Activated CD8-positive, alpha-beta T cell treated with anti-CD3 and anti-CD28 coated beads for 36 hours (primary cell): ENCODE results near the gene MYO9B. TPM values are rescaled to one million over a fixed set of nuclear protein-coding genes. Genes with fewer than 3 reads are reported as not detected.

ENCODE experiments used
- ATAC-seq: fragments of 200-7000 bp; cut with Tn5 transposase; one replicate; pipeline ENCODE4 v1.10.0; 2021; ENCODE audit warnings: mild to moderate bottlenecking, moderate library complexity
- CTCF ChIA-PET: fragments of 350-600 bp; sonication (Branson Sonifier 250); formaldehyde crosslinking; loops from one replicate; lab custom pipeline; 2021; ENCODE audit warnings: antibody characterized with exemption; lab: Charles Lee
- POLR2A ChIA-PET: fragments of 350-600 bp; sonication (Branson Sonifier 250); formaldehyde crosslinking; loops from one replicate; lab custom pipeline; 2021; ENCODE audit warnings: antibody characterized with exemption; lab: Charles Lee
- DNase-seq: peaks from one replicate; pipeline ENCODE4 v3.0.0-alpha.2; 2020
- H3K27ac Mint-ChIP-seq: one replicate; pipeline ENCODE4 v1.8.0; 2021; ENCODE audit warnings: mild to moderate bottlenecking, mixed read lengths
- H3K27me3 Mint-ChIP-seq: one replicate; pipeline ENCODE4 v1.8.0; 2021; ENCODE audit warnings: mixed read lengths
- H3K36me3 Mint-ChIP-seq: one replicate; pipeline ENCODE4 v1.8.0; 2021; ENCODE audit warnings: low read depth, mixed read lengths
- H3K4me1 Mint-ChIP-seq: one replicate; pipeline ENCODE4 v1.8.0; 2021; ENCODE audit warnings: low read depth, mixed read lengths
- H3K4me3 Mint-ChIP-seq: one replicate; pipeline ENCODE4 v1.8.0; 2021; ENCODE audit warnings: mild to moderate bottlenecking, moderate library complexity, mixed read lengths
- H3K9me3 Mint-ChIP-seq: one replicate; pipeline ENCODE4 v1.8.0; 2021; ENCODE audit warnings: mixed read lengths
- intact Hi-C: fragments of 100-400 bp; cut with micrococcal nuclease; formaldehyde crosslinking; loops from one replicate; pipeline ENCODE4 v1.10.0; 2022
- total RNA-seq, 2 experiments: library from RNA; stranded (reverse); gene quantifications; one replicate each; pipeline ENCODE4 v1.2.3, GENCODE V29; 2021
- TF ChIP-seq, protein P1 (sequence below): fragments of 200-600 bp; IDR thresholded peaks from one replicate; pipeline ENCODE4 v1.8.0; 2022; ENCODE audit warnings: antibody characterized with exemption, mild to moderate bottlenecking

The MYO9B gene
- total RNA-seq, 2 experiments from 2014 or later: 111 to 112 TPM

DNA sequence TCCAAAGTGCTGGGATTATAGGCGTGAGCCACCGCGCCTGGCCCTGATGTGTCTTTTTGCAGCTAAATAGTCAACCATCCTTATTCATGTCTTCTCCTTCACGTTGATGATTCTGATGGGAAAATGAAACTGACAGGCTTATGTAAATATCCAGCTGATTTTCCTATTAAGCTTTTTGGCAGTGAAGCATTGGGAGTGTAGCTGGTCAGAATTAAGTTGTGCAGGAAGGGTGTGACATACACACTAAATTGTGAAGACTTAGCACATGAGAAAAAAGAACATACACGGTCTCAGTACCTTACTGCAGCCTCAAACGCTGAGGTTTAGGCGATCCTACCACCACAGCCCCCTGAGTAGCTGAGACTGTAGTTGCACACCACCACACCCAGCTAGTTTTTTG, 89.1 kb downstream of the MYO9B start:
- TF ChIP-seq, protein P1, sequence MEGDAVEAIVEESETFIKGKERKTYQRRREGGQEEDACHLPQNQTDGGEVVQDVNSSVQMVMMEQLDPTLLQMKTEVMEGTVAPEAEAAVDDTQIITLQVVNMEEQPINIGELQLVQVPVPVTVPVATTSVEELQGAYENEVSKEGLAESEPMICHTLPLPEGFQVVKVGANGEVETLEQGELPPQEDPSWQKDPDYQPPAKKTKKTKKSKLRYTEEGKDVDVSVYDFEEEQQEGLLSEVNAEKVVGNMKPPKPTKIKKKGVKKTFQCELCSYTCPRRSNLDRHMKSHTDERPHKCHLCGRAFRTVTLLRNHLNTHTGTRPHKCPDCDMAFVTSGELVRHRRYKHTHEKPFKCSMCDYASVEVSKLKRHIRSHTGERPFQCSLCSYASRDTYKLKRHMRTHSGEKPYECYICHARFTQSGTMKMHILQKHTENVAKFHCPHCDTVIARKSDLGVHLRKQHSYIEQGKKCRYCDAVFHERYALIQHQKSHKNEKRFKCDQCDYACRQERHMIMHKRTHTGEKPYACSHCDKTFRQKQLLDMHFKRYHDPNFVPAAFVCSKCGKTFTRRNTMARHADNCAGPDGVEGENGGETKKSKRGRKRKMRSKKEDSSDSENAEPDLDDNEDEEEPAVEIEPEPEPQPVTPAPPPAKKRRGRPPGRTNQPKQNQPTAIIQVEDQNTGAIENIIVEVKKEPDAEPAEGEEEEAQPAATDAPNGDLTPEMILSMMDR: no peak
- Mint-ChIP-seq H3K36me3 (peaks cover 61% of the 10 kb centered on the region), H3K27me3 (no peaks in the 10 kb centered on the region)

DNA sequence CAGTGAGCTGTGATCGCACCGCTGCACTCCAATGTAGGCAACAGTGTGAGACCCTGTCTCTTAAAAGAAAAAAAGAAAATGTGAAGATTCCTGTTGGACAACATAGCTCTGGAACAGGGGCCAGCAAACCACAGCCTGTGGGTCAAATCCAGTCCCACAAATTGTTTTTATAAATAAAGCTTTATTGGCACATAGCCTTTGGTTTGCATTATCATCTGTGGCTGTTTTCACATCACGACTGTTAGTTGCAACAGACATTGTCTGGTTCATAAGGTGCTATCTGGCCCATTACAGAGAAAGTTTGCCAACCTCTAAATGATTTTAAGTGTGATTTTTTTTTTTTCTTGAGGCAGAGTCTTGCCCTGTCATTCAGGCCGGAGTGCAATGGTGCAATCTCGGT, 90.1 kb downstream of the MYO9B start:
- CTCF ChIA-PET: no interaction called here
- TF ChIP-seq, protein P1: no peak
- no peak for DNase-seq
- ATAC-seq: no peak
- Mint-ChIP-seq H3K9me3 (peaks cover 4% of the 10 kb centered on the region), H3K4me3 (no peak overlapping the region), H3K27me3 (no peaks in the 10 kb centered on the region), H3K27ac (no peak overlapping the region), H3K4me1 (peaks cover under 1% of the 10 kb centered on the region), H3K36me3 (peaks cover 59% of the 10 kb centered on the region)
- POLR2A ChIA-PET: interaction anchor here (0.6 to 2.9 kb wide), 3 partner anchors 18 to 73 kb away, joined by 3 to 8 read pairs (median 4); no protein-coding TSS in a partner anchor
- intact Hi-C loops: no loop called here

More for the DNA sequence above, 89.1 kb downstream of the MYO9B start:
- CTCF ChIA-PET: no interaction called here
- DNase-seq: no peak
- no peaks in the 10 kb centered on the region for H3K4me1 Mint-ChIP-seq
- POLR2A ChIA-PET: no interaction called here
- no peak overlapping the region for H3K4me3 Mint-ChIP-seq
- ATAC-seq: no peak
- intact Hi-C loops: no loop called here
- peaks cover 4% of the 10 kb centered on the region for H3K9me3 Mint-ChIP-seq
- no peak overlapping the region for H3K27ac Mint-ChIP-seq

DNA sequence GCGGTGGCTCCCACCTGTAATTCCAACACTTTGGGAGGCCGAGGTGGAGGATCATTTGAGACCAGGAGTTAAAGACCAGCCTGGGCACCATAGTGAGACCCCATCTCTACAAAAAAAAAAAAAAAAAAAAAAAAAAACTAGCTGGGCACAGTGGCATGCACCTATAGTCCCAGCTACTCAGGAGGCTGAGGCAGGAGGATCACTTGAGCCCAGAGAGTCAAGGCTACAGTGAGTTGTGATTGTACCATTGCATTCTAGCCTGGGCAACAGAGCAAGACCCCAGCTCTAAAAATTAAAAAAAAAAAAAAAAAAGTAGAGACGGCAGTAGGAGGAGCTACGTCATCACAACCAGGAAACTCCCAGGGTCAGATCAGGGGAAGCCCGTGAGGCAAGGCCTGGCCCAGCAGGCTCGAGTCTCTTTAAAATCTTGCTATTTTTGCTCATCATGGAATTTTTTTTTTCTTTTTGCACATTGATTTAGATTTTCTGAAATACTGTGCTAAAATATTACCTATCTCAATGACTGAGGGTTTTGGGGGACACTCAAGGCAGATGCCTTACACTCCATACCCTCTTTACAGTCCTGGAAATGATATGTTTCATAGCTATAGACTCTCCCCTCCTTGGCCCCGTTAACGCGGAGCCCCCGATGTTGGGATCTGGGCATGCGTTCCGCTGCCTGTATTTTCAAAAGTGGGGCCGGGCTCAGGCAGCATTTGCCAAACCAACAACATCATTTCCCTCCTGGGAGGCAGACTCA, 95.1 kb downstream of the MYO9B start:
- H3K27me3 Mint-ChIP-seq: no peaks in the 10 kb centered on the region
- ATAC-seq (peak; percentile 68), DNase-seq (peak; percentile 50)
- ChIA-PET CTCF (interaction anchor here (1.7 kb wide), 1 partner anchor 45 kb away, joined by 4 read pairs; no protein-coding TSS in a partner anchor), POLR2A (interaction anchor here (0.7 to 1.0 kb wide), 2 partner anchors 14 to 83 kb away, joined by 3 read pairs; no protein-coding TSS in a partner anchor)
- TF ChIP-seq, protein P1: no peak
- H3K36me3 Mint-ChIP-seq: peaks cover 49% of the 10 kb centered on the region
- H3K27ac Mint-ChIP-seq: peak overlapping the region; percentile 79
- H3K9me3 Mint-ChIP-seq: no peaks in the 10 kb centered on the region
- no peak overlapping the region for H3K4me3 Mint-ChIP-seq
- intact Hi-C loops: no loop called here
- peaks cover 15% of the 10 kb centered on the region for H3K4me1 Mint-ChIP-seq

DNA sequence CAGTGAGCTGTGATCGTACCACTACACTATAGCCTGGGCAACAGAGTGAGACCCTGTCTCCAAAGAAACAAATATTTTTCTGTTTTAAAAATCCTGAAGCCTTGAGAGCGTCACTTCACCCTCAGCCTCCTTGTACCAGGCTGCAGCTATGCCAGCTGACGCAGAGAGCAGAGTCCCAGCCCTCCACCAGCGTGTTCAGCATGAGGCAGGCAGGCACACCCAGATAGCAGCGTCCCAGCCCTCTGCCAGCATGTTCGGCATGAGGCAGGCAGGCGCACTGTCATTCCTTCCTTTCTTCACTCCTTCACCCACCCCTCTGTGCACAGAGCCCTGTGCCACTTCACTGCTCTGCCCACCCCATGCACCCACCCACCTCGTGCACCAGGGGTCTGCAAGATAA, 96.3 kb downstream of the MYO9B start:
- POLR2A ChIA-PET: no interaction called here
- CTCF ChIA-PET: interaction anchor here (1.7 kb wide), 1 partner anchor 46 kb away, joined by 4 read pairs; no protein-coding TSS in a partner anchor
- no peak overlapping the region for H3K27ac Mint-ChIP-seq
- TF ChIP-seq, protein P1: no peak
- H3K36me3 Mint-ChIP-seq: peaks cover 44% of the 10 kb centered on the region
- H3K9me3 Mint-ChIP-seq: no peaks in the 10 kb centered on the region
- DNase-seq: no peak
- H3K4me3 Mint-ChIP-seq: no peak overlapping the region
- H3K4me1 Mint-ChIP-seq: peaks cover 15% of the 10 kb centered on the region
- no peaks in the 10 kb centered on the region for H3K27me3 Mint-ChIP-seq
- no peak for ATAC-seq
- intact Hi-C loops: no loop called here
